Adrenal gland (tissue), 12 donors: ENCODE measurements around the gene ZNF740. TPM values are rescaled to one million over a fixed set of nuclear protein-coding genes. Genes with fewer than 3 reads are reported as not detected.
"Not testable (repeated sequence)": the region's sequence is repeated elsewhere in the genome, so short reads cannot be mapped to it uniquely, and the experiment has no call there.

ENCODE experiments used
- DNase-seq, 7 donors: peaks; one replicate each; pipeline ENCODE4 v3.0.0-alpha.2; 2019 to 2020
- H3K27ac ChIP-seq, 5 donors: fragments of 200-600 bp; sonication (generic) in 4 of 5; 1 replicate in 3 of 5; 2 replicates in 2 of 5; pipeline versions ENCODE4 v1.5.1 to v1.8.0; 2016 to 2020; ENCODE audit warnings: mild to moderate bottlenecking in 1 of 5
- H3K27me3 ChIP-seq: fragments of 200-600 bp; 2 replicates; pipeline ENCODE4 v1.8.0; 2021
- H3K36me3 ChIP-seq, 2 donors: fragments of 200-600 bp; replicated peaks in 1 of 2; 1 replicate in 1 of 2; 2 replicates in 1 of 2; pipeline versions ENCODE4 v1.5.1 to v1.8.0; 2018 to 2022
- H3K4me1 ChIP-seq, 2 donors: fragments of 200-600 bp; replicated peaks in 1 of 2; 1 replicate in 1 of 2; 2 replicates in 1 of 2; pipeline versions ENCODE4 v1.5.1 to v1.8.0; 2018 to 2021
- H3K4me3 ChIP-seq, 4 donors: fragments of 200-600 bp; sonication (generic) in 3 of 4; one replicate each; pipeline ENCODE4 v1.5.1; 2016 to 2018
- H3K9me3 ChIP-seq, 3 donors: fragments of 200-600 bp; sonication (generic) in 1 of 3; replicated peaks in 1 of 3; 1 replicate in 2 of 3; 2 replicates in 1 of 3; pipeline versions ENCODE4 v1.5.1 to v1.8.0; 2016 to 2021
- POLR2A ChIP-seq, 2 donors: fragments of 450-650 bp; IDR thresholded peaks; one replicate each; pipeline ENCODE4 v1.6.1; 2017; ENCODE audit warnings: antibody characterized with exemption in 2 of 2, mild to moderate bottlenecking in 2 of 2, moderate library complexity in 1 of 2
- WGBS, 4 donors: extraction: QIAGEN DNeasy Blood & Tissue Kit in 2 of 4; methylation state at CpG; one replicate each; pipeline versions ENCODE4 v1.1.5 to v1.1.7; 2013 to 2017; 5-methylcytosine and 5-hydroxymethylcytosine counted together
- intact Hi-C, 2 donors: fragments of 100-400 bp; cut with DNase I; formaldehyde crosslinking; loops; one replicate each; pipeline versions ENCODE4 v1.14.1 to v1.15.0; 2022 to 2023
- polyA plus RNA-seq, 3 donors: library from polyadenylated mRNA; stranded (reverse); fragments of 200-250 nt in 2 of 3; fragments of 350-450 nt in 1 of 3; fragmentation: Illumina TruSeq in 1 of 3; extraction: RNeasy Lipid Tissue Mini Kit (QIAGEN cat#74804) in 1 of 3; gene quantifications; one replicate each; pipeline ENCODE4 v1.2.3, GENCODE V29; 2013 to 2014
- total RNA-seq, 9 donors: library from RNA; depleted of rRNA in 4 of 9; stranded (reverse); fragments of >200 nt in 4 of 9; fragments of 120-200 nt in 1 of 9; fragmentation: NEBNext Ultra II Directional in 1 of 9; extraction: Animal tissue kit (Norgen Biotek cat#: 25700) in 1 of 9; gene quantifications; one replicate each; pipeline versions ENCODE4 v1.1.0 to v1.2.4, GENCODE V29; 2013 to 2023
- TF ChIP-seq, protein P1 (sequence below), 6 experiments: fragments of 450-650 bp in 4 of 6; fragments of 200-600 bp in 2 of 6; sonication (generic) in 1 of 6; IDR thresholded peaks; 1 replicate in 5 of 6; 2 replicates in 1 of 6; pipeline versions ENCODE4 v1.5.1 to v1.8.0; 2016 to 2021; ENCODE audit warnings: antibody characterized with exemption in 6 of 6, mild to moderate bottlenecking in 2 of 6, moderate library complexity in 1 of 6
- donor health status: healthy with polysubstance abuse.
- donor health status: Bipolar disorder and iron deficiency.
- donor health status: DM: yes; HTN: yes; CAD: no.
- donor health status: DM: no; HTN: no; CAD: no.
- donor health status: DM: no; HTN: no; CAD: no.
- donor health status: DM: yes; HTN: yes; CAD: no.

The ZNF740 gene
- total and polyA plus RNA-seq, 12 donors = 6.6 to 61.0 (median 14.0) TPM

DNA sequence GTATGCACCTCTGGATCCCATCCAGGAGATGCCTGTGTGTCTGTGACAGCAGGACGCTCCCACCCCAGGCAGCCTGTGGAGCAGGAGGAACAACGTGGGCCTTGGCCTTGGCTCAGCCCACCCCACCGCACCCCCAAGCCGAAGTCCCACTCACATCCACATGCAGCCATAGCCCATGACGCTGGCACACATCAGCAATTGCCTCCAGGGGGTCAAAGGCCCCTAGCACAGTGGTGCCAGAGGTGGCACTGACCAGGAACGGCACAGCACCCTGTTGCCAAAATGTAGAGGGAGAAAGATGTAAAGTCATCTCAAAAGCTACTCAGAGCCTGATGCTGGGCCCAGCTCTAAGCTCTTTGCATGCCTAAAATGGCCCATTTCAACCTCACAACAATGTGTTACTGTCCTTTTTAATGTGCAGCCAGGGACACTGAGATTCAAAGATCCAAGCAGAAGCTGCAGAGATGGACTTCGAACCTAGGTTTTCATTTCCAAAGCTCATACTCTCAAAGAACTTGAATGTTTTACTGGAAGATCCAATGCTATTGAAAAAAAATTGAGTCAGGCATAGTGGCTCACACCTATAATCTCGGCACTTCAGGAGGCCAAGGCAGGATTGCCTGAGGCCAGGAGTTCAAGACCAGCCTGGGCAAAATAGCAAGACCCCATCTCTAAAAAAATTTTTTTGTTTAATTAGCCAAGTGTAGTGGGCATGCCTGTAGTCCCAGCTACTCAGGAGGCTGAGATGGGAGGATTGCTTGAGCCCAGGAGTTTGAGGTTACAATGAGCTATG, 19.2 kb upstream of the ZNF740 start:
- TF ChIP-seq POLR2A (IDR thresholded peaks at IDR 0.05) = no peak
- TF ChIP-seq, protein P1, sequence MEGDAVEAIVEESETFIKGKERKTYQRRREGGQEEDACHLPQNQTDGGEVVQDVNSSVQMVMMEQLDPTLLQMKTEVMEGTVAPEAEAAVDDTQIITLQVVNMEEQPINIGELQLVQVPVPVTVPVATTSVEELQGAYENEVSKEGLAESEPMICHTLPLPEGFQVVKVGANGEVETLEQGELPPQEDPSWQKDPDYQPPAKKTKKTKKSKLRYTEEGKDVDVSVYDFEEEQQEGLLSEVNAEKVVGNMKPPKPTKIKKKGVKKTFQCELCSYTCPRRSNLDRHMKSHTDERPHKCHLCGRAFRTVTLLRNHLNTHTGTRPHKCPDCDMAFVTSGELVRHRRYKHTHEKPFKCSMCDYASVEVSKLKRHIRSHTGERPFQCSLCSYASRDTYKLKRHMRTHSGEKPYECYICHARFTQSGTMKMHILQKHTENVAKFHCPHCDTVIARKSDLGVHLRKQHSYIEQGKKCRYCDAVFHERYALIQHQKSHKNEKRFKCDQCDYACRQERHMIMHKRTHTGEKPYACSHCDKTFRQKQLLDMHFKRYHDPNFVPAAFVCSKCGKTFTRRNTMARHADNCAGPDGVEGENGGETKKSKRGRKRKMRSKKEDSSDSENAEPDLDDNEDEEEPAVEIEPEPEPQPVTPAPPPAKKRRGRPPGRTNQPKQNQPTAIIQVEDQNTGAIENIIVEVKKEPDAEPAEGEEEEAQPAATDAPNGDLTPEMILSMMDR (IDR thresholded peaks at IDR 0.05) = no peak
- no peaks in the 10 kb centered on the region for H3K36me3 ChIP-seq
- H3K4me3 ChIP-seq = no peak overlapping the region
- peaks cover 0 to 3% of the 10 kb centered on the region in 2 donors for H3K4me1 ChIP-seq
- 91 to 97% (median 91%) methylated on average over 5 to 8 of the region's 8 CpGs for WGBS, 4 donors
- no peak overlapping the region for H3K27ac ChIP-seq
- no peak for DNase-seq
- intact Hi-C loops = loop anchor here (2.0 to 5.0 kb wide), 2 partner anchors 36 to 37 kb away; no protein-coding TSS in a partner anchor
- no peaks in the 10 kb centered on the region for H3K27me3 ChIP-seq
- no peaks in the 10 kb centered on the region for H3K9me3 ChIP-seq

DNA sequence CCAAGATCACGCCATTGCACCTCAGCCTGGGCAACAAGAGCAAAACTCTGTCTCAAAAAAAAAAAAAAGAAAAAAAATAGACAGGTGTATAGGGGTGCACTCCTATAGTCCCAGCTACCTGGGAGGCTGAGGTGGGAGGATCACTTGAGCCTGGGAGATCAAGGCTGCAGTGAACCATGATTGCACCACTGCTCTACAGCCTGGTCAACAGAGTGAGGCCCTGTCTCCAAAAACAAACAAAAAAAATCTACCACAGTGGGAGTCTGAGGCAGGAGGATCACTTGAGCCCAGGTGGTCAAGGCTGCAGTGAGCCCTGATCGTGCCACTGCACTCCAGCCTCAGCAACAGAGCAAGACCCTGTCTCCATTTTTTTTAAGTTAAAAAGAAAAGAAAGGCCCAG, 17.5 kb upstream of the ZNF740 start:
- not testable (repeated sequence) for H3K4me1 ChIP-seq, H3K4me3 ChIP-seq, H3K27me3 ChIP-seq, DNase-seq, H3K27ac ChIP-seq, H3K9me3 ChIP-seq, H3K36me3 ChIP-seq
- intact Hi-C loops = loop anchor here in 1 of 2 donors (5.0 kb wide), 1 partner anchor 34 kb away; no protein-coding TSS in a partner anchor
- WGBS, 4 donors = 92 to 97% (median 97%) methylated on average over 2 of the region's 2 CpGs

DNA sequence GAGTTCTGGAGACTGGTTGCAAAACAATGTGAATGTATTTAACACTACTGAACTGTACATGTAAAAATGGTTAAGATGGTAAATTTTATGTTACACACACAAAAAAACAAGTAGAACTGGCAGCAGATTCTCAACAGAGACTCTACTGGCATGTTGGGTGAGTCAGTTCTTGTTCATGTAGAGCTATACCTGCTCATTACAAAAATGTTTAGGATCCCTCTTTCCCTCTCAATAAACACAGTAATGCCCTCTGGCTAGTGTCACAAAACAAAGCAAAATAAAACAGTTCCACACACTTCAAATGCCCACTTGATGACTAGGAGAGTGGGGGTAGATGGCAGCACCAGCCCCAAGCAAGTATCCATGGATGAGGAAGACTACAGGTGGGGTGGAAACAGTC, 13.7 kb upstream of the ZNF740 start:
- H3K27me3 ChIP-seq = no peaks in the 10 kb centered on the region
- H3K9me3 ChIP-seq = no peaks in the 10 kb centered on the region
- H3K4me1 ChIP-seq = peaks cover 5 to 10% of the 10 kb centered on the region in 2 donors
- DNase-seq = no peak
- H3K4me3 ChIP-seq = no peak overlapping the region
- no peak overlapping the region for H3K27ac ChIP-seq
- intact Hi-C loops = no loop called here
- H3K36me3 ChIP-seq = peaks cover 0 to 3% of the 10 kb centered on the region in 2 donors
- no peak for TF ChIP-seq POLR2A (IDR thresholded peaks at IDR 0.05)
- TF ChIP-seq, protein P1 (IDR thresholded peaks at IDR 0.05) = no peak

DNA sequence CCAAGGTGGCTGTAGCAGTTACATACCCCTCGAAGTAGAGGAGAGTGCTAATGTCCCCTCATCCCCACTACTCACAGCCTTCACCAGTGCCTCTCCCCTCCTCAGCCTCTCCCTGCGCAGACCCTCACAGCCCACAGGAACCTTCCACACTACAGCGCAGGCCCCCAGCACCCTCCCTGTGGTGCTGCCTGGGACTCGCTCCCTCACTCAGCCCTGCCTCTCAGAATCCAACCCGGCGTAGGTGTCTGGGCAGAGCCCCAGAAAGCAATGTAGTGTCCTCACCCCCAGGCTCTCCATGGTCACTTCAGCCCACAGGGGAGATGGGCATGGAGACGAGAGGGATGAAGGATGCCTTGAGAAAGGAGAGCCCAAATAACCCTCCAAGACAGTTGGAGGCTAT, 10.9 kb upstream of the ZNF740 start:
- peaks cover 0 to 3% of the 10 kb centered on the region in 2 donors for H3K36me3 ChIP-seq
- H3K4me1 ChIP-seq = peaks cover 6 to 11% of the 10 kb centered on the region in 2 donors
- H3K27me3 ChIP-seq = no peaks in the 10 kb centered on the region
- intact Hi-C loops = no loop called here
- H3K27ac ChIP-seq = no peak overlapping the region
- TF ChIP-seq, protein P1 (IDR thresholded peaks at IDR 0.05) = no peak
- no peak for TF ChIP-seq POLR2A (IDR thresholded peaks at IDR 0.05)
- H3K4me3 ChIP-seq = no peak overlapping the region
- DNase-seq = peak in 1 of 7 donors; percentile 20
- no peaks in the 10 kb centered on the region for H3K9me3 ChIP-seq
- 94 to 99% (median 96%) methylated on average over 7 of the region's 7 CpGs for WGBS, 4 donors

DNA sequence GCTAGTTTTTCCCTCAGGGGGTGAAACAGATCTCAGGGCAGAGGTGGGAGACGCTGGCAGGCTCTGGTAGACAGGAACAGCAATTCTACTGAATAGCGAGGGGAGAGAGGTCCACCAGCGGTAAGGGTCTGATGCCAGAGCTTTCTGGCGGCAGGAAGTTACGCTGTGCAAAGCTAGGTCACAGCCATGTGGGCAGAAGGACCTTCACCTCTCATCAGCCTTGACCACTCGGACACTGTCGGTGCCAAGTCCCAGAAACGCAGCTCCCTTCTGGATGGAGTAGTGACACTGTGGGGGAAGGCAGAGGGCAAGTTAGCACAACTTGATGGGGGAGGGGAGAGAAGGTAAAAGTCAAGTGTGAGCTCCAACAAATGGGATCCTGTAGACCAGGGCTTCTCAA, 10.3 kb upstream of the ZNF740 start:
- peak in 1 of 7 donors; percentile 35 for DNase-seq
- Histone ChIP-seq H3K27me3 (no peaks in the 10 kb centered on the region), H3K4me1 (peaks cover 6 to 17% of the 10 kb centered on the region in 2 donors), H3K9me3 (no peaks in the 10 kb centered on the region), H3K36me3 (peaks cover 0 to 3% of the 10 kb centered on the region in 2 donors), H3K27ac (no peak overlapping the region), H3K4me3 (no peak overlapping the region)
- TF ChIP-seq, protein P1 (IDR thresholded peaks at IDR 0.05) = no peak
- no peak for TF ChIP-seq POLR2A (IDR thresholded peaks at IDR 0.05)
- intact Hi-C loops = no loop called here
- WGBS, 4 donors = 71 to 84% (median 76%) methylated on average over 8 of the region's 8 CpGs
